ENCODE data around the gene ETS2.

The ETS2 gene

GRCh38 chr21:38769191-38769780 is 36.4 kb upstream of the ETS2 start:
- no peak overlapping the region for H3K4me3 ChIP-seq (ENCODE audit: low read depth, low read length)
- DNase-seq (ENCODE audit: low read depth): no peak
- TF ChIP-seq CTCF (IDR thresholded peaks at IDR 0.05; ENCODE audit: low read depth, low read length): no peak
- no peak for TF ChIP-seq MYC (IDR thresholded peaks at IDR 0.05; ENCODE audit: low read depth, low read length)

GRCh38 chr21:38770660-38771059 is 35.1 kb upstream of the ETS2 start:
- TF ChIP-seq CTCF (IDR thresholded peaks at IDR 0.05; ENCODE audit: low read depth, low read length) (no peak), MAX (IDR thresholded peaks at IDR 0.05; ENCODE audit: low read depth, low read length) (no peak), POLR2A (IDR thresholded peaks at IDR 0.05; ENCODE audit: extremely low read depth, insufficient read length) (no peak), MYC (IDR thresholded peaks at IDR 0.05; ENCODE audit: low read depth, low read length) (no peak)

GRCh38 chr21:38771536-38771935 is 34.2 kb upstream of the ETS2 start:
- TF ChIP-seq POLR2A (IDR thresholded peaks at IDR 0.05; ENCODE audit: extremely low read depth, insufficient read length) (no peak), MYC (IDR thresholded peaks at IDR 0.05; ENCODE audit: low read depth, low read length) (no peak), CTCF (IDR thresholded peaks at IDR 0.05; ENCODE audit: low read depth, low read length) (no peak), MAX (IDR thresholded peaks at IDR 0.05; ENCODE audit: low read depth, low read length) (no peak)

More at GRCh38 chr21:38770660-38771059, 35.1 kb upstream of the ETS2 start:
- DNase-seq (ENCODE audit: low read depth): no peak
- H3K4me3 ChIP-seq (ENCODE audit: low read depth, low read length): no peak overlapping the region

GRCh38 chr21:38772646-38773045 is 33.1 kb upstream of the ETS2 start:
- no peak for DNase-seq (ENCODE audit: low read depth)
- no peak overlapping the region for H3K4me3 ChIP-seq (ENCODE audit: low read depth, low read length)
- TF ChIP-seq MYC (IDR thresholded peaks at IDR 0.05; ENCODE audit: low read depth, low read length) (no peak), CTCF (IDR thresholded peaks at IDR 0.05; ENCODE audit: low read depth, low read length) (no peak), MAX (IDR thresholded peaks at IDR 0.05; ENCODE audit: low read depth, low read length) (no peak)

More at GRCh38 chr21:38771536-38771935, 34.2 kb upstream of the ETS2 start:
- no peak for DNase-seq (ENCODE audit: low read depth)
- H3K4me3 ChIP-seq (ENCODE audit: low read depth, low read length): no peak overlapping the region

- H3K4me3 ChIP-seq (ENCODE audit: low read depth, low read length): no peak overlapping the region
- TF ChIP-seq MAX (IDR thresholded peaks at IDR 0.05; ENCODE audit: low read depth, low read length): no peak; the same call in 1 of the 2 replicates
- no peak for TF ChIP-seq CTCF (IDR thresholded peaks at IDR 0.05; ENCODE audit: low read depth, low read length)
- DNase-seq (ENCODE audit: low read depth): peak; percentile 29
These were observed 32.3 kb upstream of the ETS2 start for GRCh38 chr21:38773099-38774061.

Data from NB4 (cell line).